ENCODE measurements around the gene NHLRC2.
"Not testable (repeated sequence)": the region's sequence is repeated elsewhere in the genome, so short reads cannot be mapped to it uniquely, and the experiment has no call there.

NHLRC2 gene

GRCh38 chr10:113937756-113938155, 83.3 kb downstream of the NHLRC2 start:
- Histone ChIP-seq H4K20me1 (ENCODE audit: insufficient read depth, low read length) (no peaks in the 10 kb centered on the region), H3K4me1 (ENCODE audit: insufficient read depth, low read length, severe bottlenecking) (no peaks in the 10 kb centered on the region), H3K36me3 (ENCODE audit: insufficient read depth, low read length) (no peaks in the 10 kb centered on the region), H3K27ac (ENCODE audit: low read depth, low read length, poor library complexity, severe bottlenecking) (no peak overlapping the region), H3K9ac (ENCODE audit: low read length) (no peak overlapping the region), H3K4me2 (ENCODE audit: low read length) (no peak overlapping the region), H2AFZ (ENCODE audit: low read length) (no peak overlapping the region), H3K9me2 (ENCODE audit: low read depth, low read length) (no peaks in the 10 kb centered on the region), H3F3A (ENCODE audit: insufficient read depth, low read length) (no peaks in the 10 kb centered on the region), H3K27me3 (ENCODE audit: insufficient read depth, low read length) (peaks cover 4% of the 10 kb centered on the region; the same call in 1 of the 2 replicates), H3K9me3 (ENCODE audit: low read length) (no peaks in the 10 kb centered on the region), H3K79me2 (ENCODE audit: insufficient read depth, low read length) (no peaks in the 10 kb centered on the region), H3K4me3 (ENCODE audit: low read depth, low read length, poor library complexity, severe bottlenecking) (no peak overlapping the region)
- TF ChIP-seq EZH2 (IDR thresholded peaks at IDR 0.05; ENCODE audit: borderline replicate concordance, low read length) (no peak), CTCF (IDR thresholded peaks at IDR 0.05; ENCODE audit: low read length) (no peak)

- no peaks in the 10 kb centered on the region for H3F3A ChIP-seq (ENCODE audit: insufficient read depth, low read length)
- no peak overlapping the region for H2AFZ ChIP-seq (ENCODE audit: low read length)
- no peaks in the 10 kb centered on the region for H4K20me1 ChIP-seq (ENCODE audit: insufficient read depth, low read length)
- H3K4me2 ChIP-seq (ENCODE audit: low read length): no peak overlapping the region
- no peak overlapping the region for H3K4me3 ChIP-seq (ENCODE audit: low read depth, low read length, poor library complexity, severe bottlenecking)
- no peak overlapping the region for H3K27ac ChIP-seq (ENCODE audit: low read depth, low read length, poor library complexity, severe bottlenecking)
- H3K4me1 ChIP-seq (ENCODE audit: insufficient read depth, low read length, severe bottlenecking): no peaks in the 10 kb centered on the region
- no peaks in the 10 kb centered on the region for H3K36me3 ChIP-seq (ENCODE audit: insufficient read depth, low read length)
- H3K27me3 ChIP-seq (ENCODE audit: insufficient read depth, low read length): peaks cover 4% of the 10 kb centered on the region; the same call in 1 of the 2 replicates
- H3K79me2 ChIP-seq (ENCODE audit: insufficient read depth, low read length): no peaks in the 10 kb centered on the region
- peak; percentile 9; the same call in 1 of the 2 replicates for TF ChIP-seq CTCF (IDR thresholded peaks at IDR 0.05; ENCODE audit: low read length)
- TF ChIP-seq EZH2 (IDR thresholded peaks at IDR 0.05; ENCODE audit: borderline replicate concordance, low read length): no peak
- H3K9me3 ChIP-seq (ENCODE audit: low read length): no peaks in the 10 kb centered on the region
- no peak overlapping the region for H3K9ac ChIP-seq (ENCODE audit: low read length)
- H3K9me2 ChIP-seq (ENCODE audit: low read depth, low read length): no peaks in the 10 kb centered on the region
These were observed 84.9 kb downstream of the NHLRC2 start for GRCh38 chr10:113939212-113939860.

- Histone ChIP-seq H3K36me3 (ENCODE audit: insufficient read depth, low read length) (no peaks in the 10 kb centered on the region), H3K4me3 (ENCODE audit: low read depth, low read length, poor library complexity, severe bottlenecking) (no peak overlapping the region), H2AFZ (ENCODE audit: low read length) (no peak overlapping the region), H3K4me1 (ENCODE audit: insufficient read depth, low read length, severe bottlenecking) (no peaks in the 10 kb centered on the region), H3K27me3 (ENCODE audit: insufficient read depth, low read length) (peaks cover 4% of the 10 kb centered on the region; the same call in 1 of the 2 replicates), H3K9ac (ENCODE audit: low read length) (no peak overlapping the region), H3K79me2 (ENCODE audit: insufficient read depth, low read length) (no peaks in the 10 kb centered on the region), H3F3A (ENCODE audit: insufficient read depth, low read length) (no peaks in the 10 kb centered on the region), H3K9me3 (ENCODE audit: low read length) (no peaks in the 10 kb centered on the region), H3K4me2 (ENCODE audit: low read length) (no peak overlapping the region), H4K20me1 (ENCODE audit: insufficient read depth, low read length) (no peaks in the 10 kb centered on the region), H3K27ac (ENCODE audit: low read depth, low read length, poor library complexity, severe bottlenecking) (no peak overlapping the region), H3K9me2 (ENCODE audit: low read depth, low read length) (no peaks in the 10 kb centered on the region)
- no peak for TF ChIP-seq CTCF (IDR thresholded peaks at IDR 0.05; ENCODE audit: low read length)
- no peak for TF ChIP-seq EZH2 (IDR thresholded peaks at IDR 0.05; ENCODE audit: borderline replicate concordance, low read length)
These were observed 86.7 kb downstream of the NHLRC2 start for GRCh38 chr10:113941140-113941539.

- not testable (repeated sequence) for H3K79me2 ChIP-seq (ENCODE audit: insufficient read depth, low read length); H3K36me3 ChIP-seq (ENCODE audit: insufficient read depth, low read length); H3K4me2 ChIP-seq (ENCODE audit: low read length); H2AFZ ChIP-seq (ENCODE audit: low read length); H4K20me1 ChIP-seq (ENCODE audit: insufficient read depth, low read length); H3K4me3 ChIP-seq (ENCODE audit: low read depth, low read length, poor library complexity, severe bottlenecking); H3F3A ChIP-seq (ENCODE audit: insufficient read depth, low read length); H3K9ac ChIP-seq (ENCODE audit: low read length); H3K27me3 ChIP-seq (ENCODE audit: insufficient read depth, low read length); H3K4me1 ChIP-seq (ENCODE audit: insufficient read depth, low read length, severe bottlenecking); H3K9me3 ChIP-seq (ENCODE audit: low read length); H3K9me2 ChIP-seq (ENCODE audit: low read depth, low read length); H3K27ac ChIP-seq (ENCODE audit: low read depth, low read length, poor library complexity, severe bottlenecking)
These were observed 88.7 kb downstream of the NHLRC2 start for GRCh38 chr10:113943196-113943595.
